Body of pancreas (tissue), 4 donors: ENCODE results near the gene ALPI.

ENCODE experiments used
- POLR2A ChIP-seq, 3 donors: fragments of 450-650 bp; IDR thresholded peaks; one replicate each; pipeline ENCODE4 v1.6.1; 2016; ENCODE audit warnings: antibody characterized with exemption in 3 of 3, mild to moderate bottlenecking in 2 of 3
- TF ChIP-seq, protein P1 (sequence below), 7 experiments: fragments of 450-650 bp in 4 of 7; fragments of 200-600 bp in 3 of 7; sonication (generic) in 3 of 7; IDR thresholded peaks; one replicate each; pipeline ENCODE4 v1.5.1; 2016 to 2019; ENCODE audit warnings: antibody characterized with exemption in 7 of 7

DNA sequence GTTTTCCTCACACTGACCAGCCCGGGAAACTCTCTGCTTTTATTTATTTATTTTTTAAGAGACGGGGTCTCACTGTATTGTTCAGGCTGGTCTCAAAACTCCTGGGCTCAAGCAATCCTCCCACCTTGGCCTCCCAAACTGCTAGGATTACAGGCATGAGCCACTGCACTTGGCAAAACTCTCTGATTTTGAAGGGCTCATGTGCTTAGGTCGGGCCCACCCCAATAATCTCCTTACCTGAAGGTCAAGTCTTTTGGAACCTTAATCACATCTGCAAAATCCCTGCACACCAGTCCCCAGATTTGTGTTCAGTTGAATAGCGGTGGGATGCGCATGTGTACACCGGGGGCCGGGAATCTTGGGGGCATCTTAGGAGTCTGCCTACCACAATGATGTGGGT lies 39.3 kb downstream of the ALPI start:
- TF ChIP-seq, protein P1, sequence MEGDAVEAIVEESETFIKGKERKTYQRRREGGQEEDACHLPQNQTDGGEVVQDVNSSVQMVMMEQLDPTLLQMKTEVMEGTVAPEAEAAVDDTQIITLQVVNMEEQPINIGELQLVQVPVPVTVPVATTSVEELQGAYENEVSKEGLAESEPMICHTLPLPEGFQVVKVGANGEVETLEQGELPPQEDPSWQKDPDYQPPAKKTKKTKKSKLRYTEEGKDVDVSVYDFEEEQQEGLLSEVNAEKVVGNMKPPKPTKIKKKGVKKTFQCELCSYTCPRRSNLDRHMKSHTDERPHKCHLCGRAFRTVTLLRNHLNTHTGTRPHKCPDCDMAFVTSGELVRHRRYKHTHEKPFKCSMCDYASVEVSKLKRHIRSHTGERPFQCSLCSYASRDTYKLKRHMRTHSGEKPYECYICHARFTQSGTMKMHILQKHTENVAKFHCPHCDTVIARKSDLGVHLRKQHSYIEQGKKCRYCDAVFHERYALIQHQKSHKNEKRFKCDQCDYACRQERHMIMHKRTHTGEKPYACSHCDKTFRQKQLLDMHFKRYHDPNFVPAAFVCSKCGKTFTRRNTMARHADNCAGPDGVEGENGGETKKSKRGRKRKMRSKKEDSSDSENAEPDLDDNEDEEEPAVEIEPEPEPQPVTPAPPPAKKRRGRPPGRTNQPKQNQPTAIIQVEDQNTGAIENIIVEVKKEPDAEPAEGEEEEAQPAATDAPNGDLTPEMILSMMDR (IDR thresholded peaks at IDR 0.05), result no peak
- no peak for TF ChIP-seq POLR2A (IDR thresholded peaks at IDR 0.05)
